Sigmoid colon (tissue), 4 donors: ENCODE results near the gene SLAMF6.

ENCODE experiments used
- POLR2A ChIP-seq, 2 donors: fragments of 450-650 bp; IDR thresholded peaks; one replicate each; pipeline ENCODE4 v1.6.1; 2016; ENCODE audit warnings: antibody characterized with exemption in 2 of 2, mild to moderate bottlenecking in 2 of 2, moderate library complexity in 2 of 2
- POLR2AphosphoS5 ChIP-seq, 4 donors: sonication (generic); formaldehyde crosslinking; IDR thresholded peaks; one replicate each; pipeline ENCODE4 v1.6.1; 2017; ENCODE audit warnings: antibody characterized with exemption in 4 of 4

DNA sequence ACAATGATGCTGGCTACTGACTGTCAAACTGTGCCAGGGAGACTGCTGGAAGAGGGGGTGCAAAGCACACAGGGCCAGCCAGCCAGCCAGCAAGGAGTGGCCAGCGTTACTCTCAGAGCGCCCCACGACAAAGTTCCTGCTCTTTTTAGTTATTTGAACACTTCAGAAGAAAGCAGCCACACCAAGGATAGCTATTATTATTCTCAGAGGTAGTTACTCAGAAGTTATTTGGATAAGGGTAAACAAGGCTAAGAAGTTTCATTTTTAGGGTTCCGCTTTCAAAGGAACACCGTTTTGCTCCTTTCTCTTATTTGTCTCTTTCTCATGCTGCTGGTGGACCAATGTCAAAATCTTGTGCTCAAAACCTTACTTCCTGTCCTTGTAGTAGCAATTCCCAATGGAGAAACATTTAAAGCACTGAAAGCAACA is 62.8 kb downstream of the SLAMF6 start:
- no peak for TF ChIP-seq POLR2A (IDR thresholded peaks at IDR 0.05)
- no peak for TF ChIP-seq POLR2AphosphoS5 (IDR thresholded peaks at IDR 0.05)
